ENCODE results near the gene ADD2. TPM values are rescaled to one million over a fixed set of nuclear protein-coding genes. Genes with fewer than 3 reads are reported as not detected.
A peak's percentile ranks its signal among the peaks of the same experiment; 100 is the strongest.

The ADD2 gene
- total RNA-seq, 1 donor from 2014 or later: not detected

DNA sequence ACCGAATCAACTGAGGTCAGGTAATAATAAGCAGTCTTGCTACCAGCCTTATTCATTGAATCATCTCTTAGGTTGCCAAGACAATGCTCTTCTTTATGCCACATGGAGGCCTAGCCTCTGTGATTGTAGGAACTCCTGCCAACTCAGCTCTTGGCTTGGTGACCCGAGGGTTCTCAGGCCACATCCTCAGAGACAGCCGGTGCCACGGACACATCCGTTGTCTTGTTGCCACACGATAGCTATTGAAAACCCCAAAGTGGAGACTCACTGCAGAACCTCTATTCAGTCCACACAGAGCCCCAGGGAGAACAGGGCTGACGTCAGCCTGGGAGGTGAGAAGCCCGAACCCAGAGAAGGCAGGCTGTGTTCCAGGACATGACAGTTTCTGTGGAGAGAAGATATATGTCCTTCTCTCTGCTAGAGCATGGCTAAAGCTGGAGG is 160.9 kb downstream of the ADD2 start:
- peak; percentile 42 for DNase-seq (ENCODE audit: low read depth)

Other genes with a start within 250 kb of the ADD2 start
- 0.19 and 0.21 TPM in 2 replicates for gene TGFA, start 214.4 kb downstream of the ADD2 start, total RNA-seq
- gene FIGLA, start 22.4 kb upstream of the ADD2 start, total RNA-seq: not detected in 2 replicates
- gene CLEC4F, start 52.4 kb upstream of the ADD2 start, total RNA-seq: 0.10 TPM in 1 of 2 replicates, not detected in the other
- gene CD207, start 67.6 kb upstream of the ADD2 start, total RNA-seq: 0.26 TPM in 1 of 2 replicates, not detected in the other
- 16.4 and 24.0 TPM in 2 replicates for gene VAX2, start 132.4 kb upstream of the ADD2 start, total RNA-seq
- gene ATP6V1B1, start 167.7 kb upstream of the ADD2 start, total RNA-seq: 1.7 and 3.8 TPM in 2 replicates
- 1.5 TPM in 1 of 2 replicates, not detected in the other for gene ANKRD53, start 210.4 kb upstream of the ADD2 start, total RNA-seq
- gene TEX261, start 226.7 kb upstream of the ADD2 start, total RNA-seq: 37.9 and 51.4 TPM in 2 replicates

Measured in myocyte (in vitro differentiated cells).